Neural cell (in vitro differentiated cells): ENCODE measurements around the gene C14orf132.

Experiments
- CTCF ChIP-seq: fragments of 450-650 bp; IDR thresholded peaks from 2 replicates; pipeline ENCODE4 v1.5.1; 2014; ENCODE audit warnings: antibody characterized with exemption, mild to moderate bottlenecking, moderate library complexity; ENCODE audit not compliant: poor library complexity, severe bottlenecking
- EP300 ChIP-seq: fragments of 450-650 bp; conservative IDR thresholded peaks from 2 replicates; pipeline ENCODE4 v1.6.1; 2014; ENCODE audit warnings: antibody characterized with exemption, mild to moderate bottlenecking, moderate library complexity; ENCODE audit not compliant: poor library complexity, severe bottlenecking
- EZH2 ChIP-seq: fragments of 200-600, 300-800 bp; shearing (Covaris generic), sonication (generic); IDR thresholded peaks from 2 replicates; pipeline ENCODE4 v1.6.1; 2014; ENCODE audit warnings: antibody characterized with exemption, low read length, borderline replicate concordance, mild to moderate bottlenecking; ENCODE audit not compliant: insufficient read depth, poor library complexity, severe bottlenecking
- MXI1 ChIP-seq: fragments of 450-650 bp; conservative IDR thresholded peaks from 2 replicates; pipeline ENCODE4 v1.6.1; 2014; ENCODE audit warnings: antibody characterized with exemption, mild to moderate bottlenecking; ENCODE audit not compliant: poor library complexity, severe bottlenecking
- POLR2AphosphoS5 ChIP-seq: IDR thresholded peaks from 2 replicates; pipeline ENCODE4 v1.6.1; 2012
- REST ChIP-seq: IDR thresholded peaks from 2 replicates; pipeline ENCODE4 v1.6.1; 2012; ENCODE audit warnings: borderline replicate concordance
- SMC3 ChIP-seq: fragments of 450-650 bp; conservative IDR thresholded peaks from 2 replicates; pipeline ENCODE4 v1.6.1; 2014; ENCODE audit warnings: antibody characterized with exemption, mild to moderate bottlenecking, moderate library complexity; ENCODE audit not compliant: poor library complexity

- no peak for TF ChIP-seq POLR2AphosphoS5
- TF ChIP-seq EZH2 = no peak
- TF ChIP-seq CTCF = no peak
- no peak for TF ChIP-seq EP300
- no peak for TF ChIP-seq REST
- TF ChIP-seq SMC3 = no peak
- no peak for TF ChIP-seq MXI1
These were observed 25.7 kb downstream of the C14orf132 start for GRCh38 chr14:96064866-96065265.
